HG03575 (cell line): ENCODE results near the gene TRAK1.

Experiments used
- ATAC-seq: cut with Tn5 transposase; IDR thresholded peaks from one replicate; pipeline ENCODE4 v1.9.1; 2021; ENCODE audit not compliant: unreplicated experiment, insufficient number of reproducible peaks, low FRiP score; ENCODE audit errors: extremely low read depth

Gene TRAK1

GRCh38 chr3:42166662-42167300 lies 75.6 kb downstream of the TRAK1 start:
- no peak for ATAC-seq

DNA sequence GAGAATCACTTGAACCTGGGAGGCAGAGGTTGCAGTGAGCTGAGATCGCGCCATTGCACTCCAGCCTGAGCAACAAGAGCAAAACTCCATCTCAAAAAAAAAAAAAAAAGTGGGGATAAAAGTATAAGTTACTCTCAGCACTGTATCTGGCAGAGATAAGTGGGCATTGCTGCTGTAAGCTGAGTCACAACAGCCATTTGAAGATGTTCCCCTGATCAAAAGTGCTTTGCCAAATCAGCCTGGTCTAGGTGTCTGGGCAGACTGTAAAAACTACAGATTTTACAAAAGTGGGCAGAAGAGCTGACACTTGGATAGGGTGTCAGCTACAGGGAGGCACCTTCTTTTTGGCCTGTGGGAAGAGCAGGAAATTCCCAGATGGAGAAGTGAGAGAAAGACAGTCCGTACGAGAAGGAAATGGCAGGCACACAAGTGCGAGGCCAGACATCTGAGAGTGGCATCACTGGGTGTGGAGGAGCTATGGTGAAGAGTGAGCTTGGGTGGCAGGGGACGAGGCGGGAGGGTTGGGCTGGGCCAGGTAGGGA lies 78.5 kb downstream of the TRAK1 start:
- ATAC-seq = no peak

GRCh38 chr3:42172047-42172654 lies 81.0 kb downstream of the TRAK1 start:
- no peak for ATAC-seq

DNA sequence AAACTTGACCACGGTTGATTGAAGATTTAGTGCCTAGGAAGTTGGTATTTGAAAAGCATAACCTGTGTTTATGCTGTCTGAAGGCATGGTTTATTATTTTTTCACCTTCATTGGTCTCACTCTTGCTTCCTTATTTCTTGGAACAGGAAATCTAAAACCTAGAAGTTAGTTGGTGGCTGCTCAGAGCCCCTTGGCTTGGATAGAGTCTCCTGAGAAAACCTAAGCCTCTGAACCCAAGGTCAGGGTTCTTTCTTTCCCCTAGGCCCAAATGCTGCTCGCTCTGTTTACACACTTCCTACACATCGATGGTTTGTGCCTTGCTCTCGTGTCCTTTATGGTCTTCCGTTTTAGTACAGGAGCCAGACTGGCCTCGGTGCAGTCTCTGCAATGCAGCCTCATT lies 82.2 kb downstream of the TRAK1 start:
- no peak for ATAC-seq

DNA sequence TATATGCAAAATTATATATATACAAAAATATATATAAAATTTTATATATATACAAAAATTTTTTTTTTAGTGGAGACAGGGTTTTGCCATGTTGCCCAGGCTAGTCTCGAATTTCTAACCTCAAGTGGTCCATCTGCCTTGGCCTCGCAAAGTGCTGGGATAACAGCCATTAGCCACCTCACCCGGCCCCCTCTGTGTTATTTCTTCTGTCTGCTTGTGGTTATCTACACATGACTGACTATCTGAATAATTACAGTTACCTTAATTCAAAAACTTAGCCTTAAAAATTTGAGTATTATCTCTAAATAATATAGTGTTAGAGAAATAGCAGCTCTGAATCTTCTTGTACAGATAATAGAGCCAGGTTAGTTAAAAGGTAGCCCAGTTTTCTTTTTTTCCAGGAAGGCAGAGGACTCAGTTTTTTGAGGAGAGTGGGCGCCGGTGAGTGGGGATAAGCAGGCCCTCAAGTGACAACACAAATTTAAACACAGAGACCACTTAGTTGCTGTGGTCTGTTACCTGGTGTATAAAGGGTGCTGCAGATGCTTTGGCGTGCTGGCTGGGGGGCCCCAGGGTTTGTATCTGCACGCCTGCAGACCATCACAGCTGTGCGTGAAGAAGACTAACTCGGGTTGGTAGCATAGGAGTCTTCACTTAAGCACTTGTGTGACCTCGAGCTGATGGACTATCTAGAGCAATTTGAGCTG lies 83.7 kb downstream of the TRAK1 start:
- ATAC-seq = no peak

DNA sequence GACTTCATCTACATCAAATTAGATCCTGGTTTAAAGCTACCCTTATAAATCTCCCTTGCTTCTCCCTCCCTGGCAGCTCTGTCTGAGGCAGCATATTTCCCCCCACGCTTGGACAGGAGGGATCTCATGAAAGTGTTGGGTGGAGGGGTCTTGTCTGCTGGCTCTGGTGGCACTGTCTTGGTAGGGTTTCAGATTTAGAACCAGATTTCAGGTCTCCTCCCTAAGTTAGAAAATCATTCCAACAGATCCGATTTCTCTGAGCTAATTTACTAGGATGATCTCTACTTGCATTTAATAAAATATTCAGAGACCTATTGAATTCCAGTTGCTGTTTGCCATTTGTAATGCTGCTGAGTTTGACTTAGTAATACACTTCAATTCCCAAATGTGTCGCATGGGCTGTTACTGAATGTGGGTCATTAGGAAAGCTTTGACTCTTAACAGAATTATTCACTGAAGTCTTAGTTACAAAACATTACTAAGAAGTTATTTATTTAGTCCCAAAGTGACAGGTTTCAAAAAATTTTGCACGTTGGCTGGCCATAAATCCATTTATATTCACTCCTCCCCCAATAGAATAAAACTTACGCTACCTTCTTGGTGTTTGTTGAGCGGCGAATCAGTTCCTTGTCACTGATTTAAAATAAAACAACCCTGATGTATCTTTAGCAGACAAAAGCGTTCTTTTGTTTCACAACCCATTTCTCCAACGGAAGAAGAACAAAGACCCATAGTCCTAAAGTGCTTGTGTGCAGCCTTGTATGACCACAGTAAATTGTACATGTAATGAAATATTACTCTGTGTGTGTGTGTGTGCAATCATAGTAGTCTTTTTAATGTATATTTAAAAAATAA lies 84.5 kb downstream of the TRAK1 start:
- ATAC-seq = no peak

- ATAC-seq = no peak
Observed at GRCh38 chr3:42176242-42177034, 85.3 kb downstream of the TRAK1 start.

- ATAC-seq = no peak
Observed at GRCh38 chr3:42177068-42177800, 86.1 kb downstream of the TRAK1 start.

GRCh38 chr3:42177801-42178150 lies 86.6 kb downstream of the TRAK1 start:
- no peak for ATAC-seq

DNA sequence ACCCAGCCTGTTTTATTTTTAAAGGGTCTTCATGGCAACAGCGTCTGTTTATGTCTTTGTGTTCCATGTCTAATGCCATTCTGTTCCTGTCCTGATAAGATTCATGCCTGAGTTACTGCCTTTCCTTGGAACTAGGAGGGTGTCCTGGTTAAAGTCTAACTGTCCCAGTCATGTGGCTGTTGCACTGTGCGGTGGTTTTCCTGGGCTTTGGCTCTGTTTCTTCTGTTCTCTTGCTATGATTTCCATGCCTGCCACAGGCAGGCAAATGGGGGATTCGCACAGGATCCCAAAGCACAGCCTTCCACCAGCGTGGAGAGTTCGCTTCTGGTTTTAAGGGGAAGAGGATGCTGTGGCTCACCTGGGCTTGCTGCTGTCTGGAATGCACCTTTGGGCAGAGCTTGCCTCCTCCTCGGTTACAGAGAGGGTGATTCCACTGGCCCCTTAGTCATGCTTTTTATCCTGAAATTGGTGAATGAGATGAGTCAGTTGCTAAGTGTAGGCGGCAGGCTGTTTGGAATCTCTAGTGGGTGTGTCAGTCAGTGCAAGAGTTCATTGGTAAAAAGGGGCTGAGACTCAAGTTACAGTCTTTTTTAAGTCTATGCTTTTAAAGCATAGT lies 88.1 kb downstream of the TRAK1 start:
- ATAC-seq = no peak

- ATAC-seq = no peak
Observed at GRCh38 chr3:42180901-42181300, 89.7 kb downstream of the TRAK1 start.

DNA sequence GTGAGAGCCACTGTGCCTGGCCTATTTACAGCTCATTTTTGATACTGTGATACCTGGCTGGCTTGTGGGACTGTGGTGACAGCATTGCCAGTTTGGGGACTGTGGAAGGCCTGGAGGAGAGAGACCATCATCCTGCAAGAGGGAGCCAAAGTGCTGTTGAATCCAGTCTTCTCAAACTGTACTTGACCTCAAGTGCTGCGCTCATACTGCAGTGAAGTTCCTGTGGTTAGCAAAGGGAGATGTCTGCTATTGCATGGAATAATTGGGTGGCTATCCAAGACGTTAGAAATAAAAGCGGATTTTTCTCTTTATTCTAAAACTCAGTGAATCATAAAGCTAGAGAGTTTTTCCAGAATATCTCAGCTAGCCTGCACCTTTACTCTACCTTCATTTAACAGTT lies 91.4 kb downstream of the TRAK1 start:
- no peak for ATAC-seq

DNA sequence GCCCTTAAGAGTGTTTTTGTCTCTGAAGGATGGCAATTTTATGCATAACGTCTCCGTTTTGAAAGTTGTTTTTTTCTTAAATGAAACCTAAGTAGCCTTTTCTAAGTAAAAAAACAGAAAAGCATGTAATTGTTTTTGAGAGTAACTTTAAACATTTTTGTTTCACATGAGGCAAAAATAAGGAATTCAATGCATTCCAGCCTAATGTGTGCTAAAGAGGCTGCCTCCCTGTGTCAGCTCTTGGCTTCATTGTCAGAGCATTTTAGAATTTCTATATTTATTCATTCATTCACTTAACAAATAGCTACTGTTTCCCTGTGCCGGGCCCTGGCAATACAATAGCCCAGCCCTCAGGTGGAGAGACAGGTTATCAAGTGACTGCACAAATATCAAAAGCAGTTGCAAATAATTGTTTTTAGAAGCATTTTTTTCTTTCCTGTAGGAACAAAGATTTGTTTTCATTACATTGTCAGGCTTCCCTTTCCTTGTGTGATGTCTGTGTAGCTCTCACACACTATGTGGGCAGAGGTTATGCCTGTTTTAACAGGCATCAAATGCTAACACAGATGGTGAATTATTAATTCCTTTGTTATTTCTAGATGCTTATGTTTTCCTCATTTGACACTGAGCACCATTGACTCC lies 93.0 kb downstream of the TRAK1 start:
- no peak for ATAC-seq

DNA sequence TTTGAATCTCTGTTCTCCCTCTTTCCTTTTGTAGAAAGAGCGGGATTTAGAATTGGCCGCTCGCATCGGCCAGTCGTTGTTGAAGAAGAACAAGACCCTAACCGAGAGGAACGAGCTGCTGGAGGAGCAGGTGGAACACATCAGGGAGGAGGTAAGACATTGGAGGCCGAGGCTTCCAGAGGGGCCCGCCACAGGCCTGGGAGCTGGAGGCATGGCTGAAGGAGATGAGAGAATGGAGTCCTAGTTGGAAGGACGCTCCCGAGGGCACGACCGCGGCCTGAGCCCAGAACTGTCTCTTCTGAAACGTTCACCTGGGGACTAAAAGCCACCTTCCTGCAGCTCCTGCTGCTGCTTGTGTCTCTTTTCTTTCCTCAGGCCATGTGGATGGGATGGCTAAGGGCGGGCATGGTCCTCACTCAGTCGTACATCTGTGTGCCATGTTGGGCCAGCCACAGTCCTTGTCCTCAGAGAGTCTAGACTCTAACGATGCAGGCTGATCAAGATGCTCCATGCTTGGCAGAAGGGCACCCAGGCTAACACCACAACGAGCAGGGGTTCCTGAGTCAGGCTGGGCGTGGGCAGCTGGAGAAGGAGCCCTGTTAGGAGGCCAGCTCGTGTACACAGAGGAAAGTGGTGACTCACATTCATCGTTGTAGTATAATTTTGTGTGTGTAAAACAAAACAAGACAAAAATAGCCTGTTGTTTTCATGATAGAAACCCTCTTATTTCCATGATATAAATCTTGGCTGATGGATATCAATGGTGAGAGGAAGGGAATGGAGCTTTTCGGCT lies 93.7 kb downstream of the TRAK1 start:
- ATAC-seq = no peak

GRCh38 chr3:42187936-42188335 lies 96.8 kb downstream of the TRAK1 start:
- ATAC-seq = no peak

GRCh38 chr3:42188376-42188775 lies 97.2 kb downstream of the TRAK1 start:
- ATAC-seq = no peak
